22Rv1 (cell line): ENCODE measurements around the gene RAD51B.
A peak's percentile ranks its signal among the peaks of the same experiment; 100 is the strongest.

Experiments used
- H3K27ac ChIP-seq: fragments of 450-650 bp; 2 replicates; pipeline ENCODE4 v1.5.1; 2017
- CTCF ChIP-seq: fragments of 450-650 bp; IDR thresholded peaks from 2 replicates; pipeline ENCODE4 v1.5.1; 2017; ENCODE audit warnings: mild to moderate bottlenecking
- ZFX ChIP-seq: fragments of 450-650 bp; IDR thresholded peaks from 2 replicates; pipeline ENCODE4 v1.6.1; 2017; ENCODE audit warnings: antibody characterized with exemption, borderline replicate concordance

Gene RAD51B

DNA sequence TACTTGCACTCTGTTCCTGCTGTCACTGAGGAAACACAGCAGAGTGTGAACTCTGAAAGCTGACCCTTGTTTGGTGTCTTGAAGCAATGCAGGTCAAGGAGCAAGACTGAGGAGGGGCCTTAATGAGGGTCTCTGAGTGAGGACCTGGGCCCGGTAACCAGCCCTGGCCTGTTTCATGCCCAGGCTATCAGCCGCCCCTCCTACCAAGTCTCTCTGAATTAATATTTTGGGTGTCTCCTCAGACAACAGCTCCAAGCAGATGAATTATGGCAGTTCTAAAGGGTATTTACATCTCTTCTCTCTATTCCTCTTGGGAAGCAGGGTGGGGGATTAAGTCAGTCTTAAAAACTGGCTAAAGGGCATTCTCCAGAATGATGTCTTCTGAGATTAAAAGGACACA lies 578.8 kb downstream of the RAD51B start:
- TF ChIP-seq ZFX (no peak), CTCF (no peak)
- 0 out of 2 replicates have a peak overlapping the region, but pooled peaks have one; percentile 22 for H3K27ac ChIP-seq

GRCh38 chr14:68399971-68400370 lies 580.4 kb downstream of the RAD51B start:
- H3K27ac ChIP-seq, result no peak overlapping the region
- TF ChIP-seq ZFX, result no peak
- no peak for TF ChIP-seq CTCF

- TF ChIP-seq CTCF (no peak), ZFX (no peak)
- no peak overlapping the region for H3K27ac ChIP-seq
Measured at GRCh38 chr14:68401317-68401716, 581.7 kb downstream of the RAD51B start.

DNA sequence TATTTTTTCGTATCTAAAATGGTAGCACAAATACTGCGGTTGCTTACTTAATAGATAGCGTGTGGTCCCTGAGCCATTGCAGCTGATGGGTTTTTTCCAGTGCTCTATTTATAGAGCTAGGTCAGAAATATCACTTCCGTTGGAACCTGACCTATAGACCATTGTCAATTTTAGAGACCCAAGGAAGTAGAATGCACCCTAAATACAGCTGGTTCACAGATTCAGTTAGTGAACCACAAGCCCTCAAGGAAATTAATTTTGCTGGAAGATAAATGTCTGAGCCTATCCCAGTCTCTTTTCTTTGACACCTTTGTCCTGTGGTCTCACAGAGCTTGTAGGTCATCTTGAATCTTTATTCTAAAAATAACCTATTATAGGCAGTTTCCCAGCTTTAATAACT lies 582.3 kb downstream of the RAD51B start:
- H3K27ac ChIP-seq, result no peak overlapping the region

DNA sequence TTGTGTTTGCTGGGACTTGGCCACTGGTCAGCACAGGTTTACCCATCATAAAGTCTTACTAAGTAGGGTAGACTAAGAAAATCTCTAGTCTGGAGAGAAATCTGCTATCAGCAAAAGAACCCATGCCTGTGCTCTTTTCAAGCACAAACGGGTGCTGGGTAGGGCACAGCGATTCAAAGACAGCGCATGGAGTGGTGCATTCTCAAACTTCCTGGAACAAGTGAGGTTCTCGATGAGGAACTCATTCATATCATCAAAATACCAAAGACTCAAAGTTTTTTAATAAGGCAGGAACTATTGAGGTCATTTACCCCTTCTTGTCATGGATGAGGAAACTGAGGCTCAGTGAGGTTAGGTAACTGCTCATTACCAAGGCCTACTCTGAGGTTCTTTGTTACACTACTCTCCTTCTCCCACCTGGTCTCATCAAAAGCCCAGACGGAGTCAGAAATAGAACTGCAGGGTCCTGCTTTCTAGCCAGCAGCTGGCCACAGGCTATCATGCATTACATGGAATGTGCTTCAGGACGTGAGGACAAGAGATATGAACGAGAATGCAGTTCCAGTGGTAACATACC lies 583.0 kb downstream of the RAD51B start:
- TF ChIP-seq ZFX (no peak), CTCF (no peak)
- H3K27ac ChIP-seq, result no peak overlapping the region

More for the DNA sequence above, 582.3 kb downstream of the RAD51B start:
- TF ChIP-seq ZFX (no peak), CTCF (no peak)

- no peak for TF ChIP-seq CTCF
- TF ChIP-seq ZFX, result no peak
- no peak overlapping the region for H3K27ac ChIP-seq
Measured at GRCh38 chr14:68403191-68404145, 583.9 kb downstream of the RAD51B start.

- TF ChIP-seq ZFX (no peak), CTCF (no peak)
- no peak overlapping the region for H3K27ac ChIP-seq
Measured at GRCh38 chr14:68404146-68404527, 584.6 kb downstream of the RAD51B start.
